Neural cell (in vitro differentiated cells): ENCODE results near the gene MEP1A.

Source experiments
- CTCF ChIP-seq: fragments of 450-650 bp; IDR thresholded peaks from 2 replicates; pipeline ENCODE4 v1.5.1; 2014; ENCODE audit warnings: antibody characterized with exemption, mild to moderate bottlenecking, moderate library complexity; ENCODE audit not compliant: poor library complexity, severe bottlenecking
- EP300 ChIP-seq: fragments of 450-650 bp; conservative IDR thresholded peaks from 2 replicates; pipeline ENCODE4 v1.6.1; 2014; ENCODE audit warnings: antibody characterized with exemption, mild to moderate bottlenecking, moderate library complexity; ENCODE audit not compliant: poor library complexity, severe bottlenecking
- EZH2 ChIP-seq: fragments of 200-600, 300-800 bp; shearing (Covaris generic), sonication (generic); IDR thresholded peaks from 2 replicates; pipeline ENCODE4 v1.6.1; 2014; ENCODE audit warnings: antibody characterized with exemption, low read length, borderline replicate concordance, mild to moderate bottlenecking; ENCODE audit not compliant: insufficient read depth, poor library complexity, severe bottlenecking
- MXI1 ChIP-seq: fragments of 450-650 bp; conservative IDR thresholded peaks from 2 replicates; pipeline ENCODE4 v1.6.1; 2014; ENCODE audit warnings: antibody characterized with exemption, mild to moderate bottlenecking; ENCODE audit not compliant: poor library complexity, severe bottlenecking
- POLR2AphosphoS5 ChIP-seq: IDR thresholded peaks from 2 replicates; pipeline ENCODE4 v1.6.1; 2012
- REST ChIP-seq: IDR thresholded peaks from 2 replicates; pipeline ENCODE4 v1.6.1; 2012; ENCODE audit warnings: borderline replicate concordance
- SMC3 ChIP-seq: fragments of 450-650 bp; conservative IDR thresholded peaks from 2 replicates; pipeline ENCODE4 v1.6.1; 2014; ENCODE audit warnings: antibody characterized with exemption, mild to moderate bottlenecking, moderate library complexity; ENCODE audit not compliant: poor library complexity

DNA sequence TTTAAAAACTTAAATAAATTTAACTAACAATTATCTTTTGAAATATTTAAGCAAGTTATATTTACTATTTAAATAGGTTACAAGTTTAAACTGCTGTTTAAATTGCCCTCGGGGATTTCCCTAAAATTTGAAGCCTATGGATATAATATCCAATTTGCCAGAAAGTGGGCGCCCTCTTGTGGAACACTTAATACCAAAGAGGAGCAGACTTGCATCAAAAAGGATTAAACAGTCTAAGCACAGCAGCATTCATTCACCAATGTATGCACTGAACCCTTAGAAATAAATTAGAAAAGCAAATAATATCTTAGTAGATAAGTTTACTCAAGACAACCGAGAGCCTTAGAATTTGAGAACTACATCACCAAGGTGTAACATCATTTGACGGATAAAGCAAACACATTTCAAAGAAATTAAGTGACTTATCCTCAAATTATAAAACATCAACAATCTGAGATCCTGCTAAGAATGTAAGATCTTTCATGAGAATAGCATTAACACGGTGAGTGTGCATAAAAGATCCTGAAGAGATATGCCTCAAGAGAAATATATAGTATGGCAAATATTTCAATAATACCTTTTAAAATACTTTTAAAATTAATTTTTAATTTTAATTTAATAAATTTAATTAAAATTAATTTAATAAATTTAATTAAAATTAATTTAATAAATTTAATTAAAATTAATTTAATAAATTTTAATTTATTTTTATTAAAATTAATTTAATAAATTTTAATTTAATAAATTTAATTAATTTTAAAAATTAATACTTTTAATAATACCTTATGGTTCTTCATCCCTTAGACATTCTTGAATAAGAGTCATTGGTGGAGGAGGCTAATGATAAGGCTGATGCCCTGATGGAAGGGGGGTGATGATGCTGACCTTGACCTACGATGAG, 11.5 kb upstream of the MEP1A start:
- TF ChIP-seq SMC3 (peak; percentile 91), EZH2 (no peak), CTCF (peak; percentile 81), POLR2AphosphoS5 (no peak), MXI1 (no peak), EP300 (no peak), REST (no peak)
